Activated CD8-positive, alpha-beta T cell treated with anti-CD3 and anti-CD28 coated beads for 36 hours (primary cell): ENCODE data around the gene CACHD1. TPM values are rescaled to one million over a fixed set of nuclear protein-coding genes. Genes with fewer than 3 reads are reported as not detected.

Experiments
- ATAC-seq: fragments of 200-7000 bp; cut with Tn5 transposase; one replicate; pipeline ENCODE4 v1.10.0; 2021; ENCODE audit warnings: mild to moderate bottlenecking, moderate library complexity
- CTCF ChIA-PET: fragments of 350-600 bp; sonication (Branson Sonifier 250); formaldehyde crosslinking; loops from one replicate; lab custom pipeline; 2021; ENCODE audit warnings: antibody characterized with exemption; lab: Charles Lee
- POLR2A ChIA-PET: fragments of 350-600 bp; sonication (Branson Sonifier 250); formaldehyde crosslinking; loops from one replicate; lab custom pipeline; 2021; ENCODE audit warnings: antibody characterized with exemption; lab: Charles Lee
- DNase-seq: peaks from one replicate; pipeline ENCODE4 v3.0.0-alpha.2; 2020
- H3K27ac Mint-ChIP-seq: one replicate; pipeline ENCODE4 v1.8.0; 2021; ENCODE audit warnings: mild to moderate bottlenecking, mixed read lengths
- H3K27me3 Mint-ChIP-seq: one replicate; pipeline ENCODE4 v1.8.0; 2021; ENCODE audit warnings: mixed read lengths
- H3K36me3 Mint-ChIP-seq: one replicate; pipeline ENCODE4 v1.8.0; 2021; ENCODE audit warnings: low read depth, mixed read lengths
- H3K4me1 Mint-ChIP-seq: one replicate; pipeline ENCODE4 v1.8.0; 2021; ENCODE audit warnings: low read depth, mixed read lengths
- H3K4me3 Mint-ChIP-seq: one replicate; pipeline ENCODE4 v1.8.0; 2021; ENCODE audit warnings: mild to moderate bottlenecking, moderate library complexity, mixed read lengths
- H3K9me3 Mint-ChIP-seq: one replicate; pipeline ENCODE4 v1.8.0; 2021; ENCODE audit warnings: mixed read lengths
- CTCF ChIP-seq: fragments of 200-600 bp; IDR thresholded peaks from one replicate; pipeline ENCODE4 v1.8.0; 2022; ENCODE audit warnings: antibody characterized with exemption, mild to moderate bottlenecking
- intact Hi-C: fragments of 100-400 bp; cut with micrococcal nuclease; formaldehyde crosslinking; loops from one replicate; pipeline ENCODE4 v1.10.0; 2022
- total RNA-seq, 2 experiments: library from RNA; stranded (reverse); gene quantifications; one replicate each; pipeline ENCODE4 v1.2.3, GENCODE V29; 2021

CACHD1 gene
- total RNA-seq, 2 experiments from 2014 or later, result 2.2 to 2.5 TPM

- ATAC-seq, result no peak
- Mint-ChIP-seq H3K9me3 (no peaks in the 10 kb centered on the region), H3K4me1 (peaks cover 11% of the 10 kb centered on the region), H3K4me3 (no peak overlapping the region), H3K36me3 (no peaks in the 10 kb centered on the region), H3K27ac (no peak overlapping the region), H3K27me3 (no peaks in the 10 kb centered on the region)
- ChIA-PET CTCF (interaction anchor here (1.3 kb wide), 1 partner anchor 178 kb away, joined by 4 read pairs; no protein-coding TSS in a partner anchor), POLR2A (no interaction called here)
- intact Hi-C loops, result no loop called here
- DNase-seq, result no peak
- no peak for TF ChIP-seq CTCF
Observed at GRCh38 chr1:64497088-64497883, 27.4 kb downstream of the CACHD1 start.

GRCh38 chr1:64498325-64498724 lies 28.4 kb downstream of the CACHD1 start:
- H3K36me3 Mint-ChIP-seq, result no peaks in the 10 kb centered on the region
- H3K9me3 Mint-ChIP-seq, result no peaks in the 10 kb centered on the region
- no peak overlapping the region for H3K27ac Mint-ChIP-seq
- ATAC-seq (no peak), DNase-seq (no peak)
- intact Hi-C loops, result no loop called here
- no peak for TF ChIP-seq CTCF
- no peak overlapping the region for H3K4me3 Mint-ChIP-seq
- peaks cover 11% of the 10 kb centered on the region for H3K4me1 Mint-ChIP-seq
- ChIA-PET POLR2A (no interaction called here), CTCF (interaction anchor here (1.0 to 1.3 kb wide), 2 partner anchors 9 to 177 kb away, joined by 3 to 4 read pairs; no protein-coding TSS in a partner anchor)
- H3K27me3 Mint-ChIP-seq, result no peaks in the 10 kb centered on the region

GRCh38 chr1:64499011-64499410 lies 29.1 kb downstream of the CACHD1 start:
- ChIA-PET CTCF (interaction anchor here (1.0 kb wide), 1 partner anchor 10 kb away, joined by 3 read pairs; no protein-coding TSS in a partner anchor), POLR2A (interaction anchor here (0.6 kb wide), 1 partner anchor 395 kb away, joined by 3 read pairs; no protein-coding TSS in a partner anchor)
- no peak for DNase-seq
- no peaks in the 10 kb centered on the region for H3K36me3 Mint-ChIP-seq
- no peak overlapping the region for H3K4me3 Mint-ChIP-seq
- intact Hi-C loops, result no loop called here
- no peaks in the 10 kb centered on the region for H3K27me3 Mint-ChIP-seq
- ATAC-seq, result no peak
- no peak for TF ChIP-seq CTCF
- no peak overlapping the region for H3K27ac Mint-ChIP-seq
- peaks cover 11% of the 10 kb centered on the region for H3K4me1 Mint-ChIP-seq
- H3K9me3 Mint-ChIP-seq, result no peaks in the 10 kb centered on the region

GRCh38 chr1:64499966-64500365 lies 30.0 kb downstream of the CACHD1 start:
- no peaks in the 10 kb centered on the region for H3K36me3 Mint-ChIP-seq
- TF ChIP-seq CTCF, result no peak
- no peaks in the 10 kb centered on the region for H3K27me3 Mint-ChIP-seq
- DNase-seq (peak; percentile 20), ATAC-seq (peak; percentile 49)
- ChIA-PET POLR2A (interaction anchor here (0.6 kb wide), 1 partner anchor 394 kb away, joined by 3 read pairs; no protein-coding TSS in a partner anchor), CTCF (no interaction called here)
- intact Hi-C loops, result no loop called here
- no peak overlapping the region for H3K27ac Mint-ChIP-seq
- no peak overlapping the region for H3K4me3 Mint-ChIP-seq
- no peaks in the 10 kb centered on the region for H3K9me3 Mint-ChIP-seq
- H3K4me1 Mint-ChIP-seq, result peaks cover 7% of the 10 kb centered on the region

GRCh38 chr1:64502083-64502482 lies 32.2 kb downstream of the CACHD1 start:
- intact Hi-C loops, result no loop called here
- no peaks in the 10 kb centered on the region for H3K9me3 Mint-ChIP-seq
- DNase-seq, result no peak
- ChIA-PET POLR2A (no interaction called here), CTCF (interaction anchor here (0.8 to 2.1 kb wide), 5 partner anchors 9 to 233 kb away, joined by 3 to 7 read pairs (median 3); no protein-coding TSS in a partner anchor)
- H3K27me3 Mint-ChIP-seq, result peaks cover 7% of the 10 kb centered on the region
- H3K27ac Mint-ChIP-seq, result no peak overlapping the region
- TF ChIP-seq CTCF, result no peak
- H3K4me3 Mint-ChIP-seq, result no peak overlapping the region
- H3K4me1 Mint-ChIP-seq, result peaks cover 18% of the 10 kb centered on the region
- no peak for ATAC-seq
- H3K36me3 Mint-ChIP-seq, result no peaks in the 10 kb centered on the region
